IPS-18a (cell line): ENCODE results near the gene UBA3.

Source experiments
- H3K27ac ChIP-seq: one replicate; pipeline ENCODE4 v1.5.1; 2013; ENCODE audit warnings: low read length
- H3K27me3 ChIP-seq: one replicate; pipeline ENCODE4 v1.6.1; 2013; ENCODE audit warnings: mild to moderate bottlenecking, low read length; ENCODE audit not compliant: control insufficient read depth, insufficient read depth
- H3K36me3 ChIP-seq: one replicate; pipeline ENCODE4 v1.6.1; 2013; ENCODE audit warnings: low read depth, low read length; ENCODE audit not compliant: control insufficient read depth
- H3K4me1 ChIP-seq: one replicate; pipeline ENCODE4 v1.6.1; 2013; ENCODE audit warnings: low read depth, low read length; ENCODE audit not compliant: control insufficient read depth
- H3K4me3 ChIP-seq: one replicate; pipeline ENCODE4 v1.5.1; 2013; ENCODE audit warnings: low read length
- H3K9ac ChIP-seq: one replicate; pipeline ENCODE4 v1.6.1; 2013; ENCODE audit warnings: mild to moderate bottlenecking, low read length, moderate library complexity
- H3K9me3 ChIP-seq: one replicate; pipeline ENCODE4 v1.6.1; 2013; ENCODE audit warnings: low read depth, low read length; ENCODE audit not compliant: control insufficient read depth

Gene UBA3

GRCh38 chr3:69005791-69006482, 74.2 kb downstream of the UBA3 start:
- H3K27me3 ChIP-seq, result no peaks in the 10 kb centered on the region
- H3K9ac ChIP-seq, result no peak overlapping the region
- no peak overlapping the region for H3K4me3 ChIP-seq
- H3K36me3 ChIP-seq, result peaks cover 17% of the 10 kb centered on the region
- peaks cover 25% of the 10 kb centered on the region for H3K4me1 ChIP-seq
- H3K9me3 ChIP-seq, result no peaks in the 10 kb centered on the region
- no peak overlapping the region for H3K27ac ChIP-seq

GRCh38 chr3:69005071-69005790, 74.9 kb downstream of the UBA3 start:
- H3K27me3 ChIP-seq, result no peaks in the 10 kb centered on the region
- H3K36me3 ChIP-seq, result peaks cover 17% of the 10 kb centered on the region
- no peak overlapping the region for H3K9ac ChIP-seq

More at GRCh38 chr3:69005071-69005790, 74.9 kb downstream of the UBA3 start:
- peaks cover 18% of the 10 kb centered on the region for H3K4me1 ChIP-seq
- no peak overlapping the region for H3K27ac ChIP-seq
- no peaks in the 10 kb centered on the region for H3K9me3 ChIP-seq
- no peak overlapping the region for H3K4me3 ChIP-seq
